GM23248 (cell line): ENCODE measurements around the gene CDK14. TPM values are rescaled to one million over a fixed set of nuclear protein-coding genes. Genes with fewer than 3 reads are reported as not detected.

Experiments
- DNase-seq: peaks from one replicate; pipeline ENCODE4 v3.0.0-alpha.2; 2015
- H2AFZ ChIP-seq: fragments of 200-600 bp; sonication (generic); 2 replicates; pipeline ENCODE4 v1.6.1; 2016; ENCODE audit warnings: antibody characterized with exemption
- H3F3A ChIP-seq: fragments of 200-600 bp; sonication (generic); 2 replicates; pipeline ENCODE4 v1.6.1; 2016; ENCODE audit warnings: mild to moderate bottlenecking, antibody characterized with exemption, mixed run types; ENCODE audit not compliant: insufficient read depth
- H3K27ac ChIP-seq: fragments of 200-600 bp; sonication (generic); 2 replicates; pipeline ENCODE4 v1.5.1; 2016; ENCODE audit warnings: mild to moderate bottlenecking
- H3K27me3 ChIP-seq: fragments of 200-600 bp; sonication (generic); replicated peaks from 2 replicates; pipeline ENCODE4 v1.6.1; 2016; ENCODE audit warnings: mild to moderate bottlenecking; ENCODE audit not compliant: insufficient read depth
- H3K36me3 ChIP-seq: fragments of 200-600 bp; sonication (generic); 2 replicates; pipeline ENCODE4 v1.6.1; 2016; ENCODE audit warnings: low read depth, mild to moderate bottlenecking
- H3K4me1 ChIP-seq: fragments of 200-600 bp; sonication (generic); 2 replicates; pipeline ENCODE4 v1.6.1; 2016; ENCODE audit warnings: mild to moderate bottlenecking; ENCODE audit not compliant: insufficient read depth
- H3K4me2 ChIP-seq: fragments of 200-600 bp; sonication (generic); one replicate; pipeline ENCODE4 v1.6.1; 2016; ENCODE audit warnings: mild to moderate bottlenecking; ENCODE audit not compliant: unreplicated experiment
- H3K4me3 ChIP-seq: fragments of 200-600 bp; sonication (generic); 2 replicates; pipeline ENCODE4 v1.5.1; 2016; ENCODE audit warnings: mild to moderate bottlenecking
- H3K79me2 ChIP-seq: fragments of 200-600 bp; sonication (generic); 2 replicates; pipeline ENCODE4 v1.6.1; 2016; ENCODE audit warnings: mild to moderate bottlenecking; ENCODE audit not compliant: insufficient read depth
- H3K9ac ChIP-seq: fragments of 200-600 bp; sonication (generic); 2 replicates; pipeline ENCODE4 v1.6.1; 2016; ENCODE audit warnings: mild to moderate bottlenecking
- H3K9me2 ChIP-seq: fragments of 200-600 bp; sonication (generic); 2 replicates; pipeline ENCODE4 v1.6.1; 2016; ENCODE audit warnings: mixed run types, mild to moderate bottlenecking, moderate library complexity; ENCODE audit not compliant: insufficient read depth
- H3K9me3 ChIP-seq: fragments of 200-600 bp; sonication (generic); one replicate; pipeline ENCODE4 v1.6.1; 2017; ENCODE audit warnings: low read depth
- H4K20me1 ChIP-seq: fragments of 200-600 bp; sonication (generic); 2 replicates; pipeline ENCODE4 v1.6.0; 2016; ENCODE audit not compliant: insufficient read depth
- EZH2 ChIP-seq: fragments of 200-600 bp; sonication (generic); IDR thresholded peaks from 2 replicates; pipeline ENCODE4 v1.6.1; 2018; ENCODE audit warnings: antibody characterized with exemption, mild to moderate bottlenecking; ENCODE audit not compliant: insufficient read depth, poor library complexity, severe bottlenecking
- EZH2phosphoT487 ChIP-seq: fragments of 200-600 bp; sonication (generic); IDR thresholded peaks from 2 replicates; pipeline ENCODE4 v1.6.1; 2018; ENCODE audit warnings: antibody characterized with exemption, moderate library complexity, mild to moderate bottlenecking, low read depth; ENCODE audit not compliant: insufficient read depth
- WGBS, 2 experiments: methylation state at CpG; one replicate each; pipeline ENCODE4 v1.1.6; 2015 to 2017; ENCODE audit warnings: low lambda C conversion rate in 2 of 2, low coverage in 1 of 2; ENCODE audit errors: missing lambda C conversion rate in 2 of 2; 5-methylcytosine and 5-hydroxymethylcytosine counted together
- in situ Hi-C: fragments of 300-500 bp; cut with MboI; formaldehyde crosslinking; loops from 2 replicates; pipeline ENCODE4 v1.15.0; 2020
- polyA plus RNA-seq: library from polyadenylated mRNA; unstranded; fragments of >200 nt; fragmentation: Nextera tagmentation; extraction: Ambion mirVana; gene quantifications from 2 replicates; pipeline ENCODE4 v1.2.1, GENCODE V29; 2016
- total RNA-seq: library from RNA; depleted of rRNA; stranded (reverse); fragments of >200 nt; shearing (Covaris generic); gene quantifications from 2 replicates; pipeline ENCODE4 v1.2.3, GENCODE V29; 2014

Gene CDK14
- total and polyA plus RNA-seq, 2 experiments from 2014 or later = 19.9 to 21.2 TPM

GRCh38 chr7:90889644-90890043 is 293.5 kb downstream of the CDK14 start:
- Histone ChIP-seq H3K27me3 (no peaks in the 10 kb centered on the region), H3K4me1 (peaks cover 4% of the 10 kb centered on the region; the same call in 1 of the 2 replicates), H3K4me2 (no peak overlapping the region), H3K79me2 (no peaks in the 10 kb centered on the region), H3K36me3 (no peaks in the 10 kb centered on the region), H3K9me3 (no peaks in the 10 kb centered on the region), H3K4me3 (no peak overlapping the region), H2AFZ (no peak overlapping the region), H3K9me2 (no peaks in the 10 kb centered on the region), H3K9ac (no peak overlapping the region), H3K27ac (no peak overlapping the region), H4K20me1 (no peaks in the 10 kb centered on the region), H3F3A (peaks cover 7% of the 10 kb centered on the region; the same call in 1 of the 2 replicates)
- no peak for DNase-seq
- TF ChIP-seq EZH2phosphoT487 (no peak), EZH2 (no peak)
- 97 to 100% methylated on average over 1 of the region's 1 CpG for WGBS, 2 experiments
- in situ Hi-C loops = no loop called here

DNA sequence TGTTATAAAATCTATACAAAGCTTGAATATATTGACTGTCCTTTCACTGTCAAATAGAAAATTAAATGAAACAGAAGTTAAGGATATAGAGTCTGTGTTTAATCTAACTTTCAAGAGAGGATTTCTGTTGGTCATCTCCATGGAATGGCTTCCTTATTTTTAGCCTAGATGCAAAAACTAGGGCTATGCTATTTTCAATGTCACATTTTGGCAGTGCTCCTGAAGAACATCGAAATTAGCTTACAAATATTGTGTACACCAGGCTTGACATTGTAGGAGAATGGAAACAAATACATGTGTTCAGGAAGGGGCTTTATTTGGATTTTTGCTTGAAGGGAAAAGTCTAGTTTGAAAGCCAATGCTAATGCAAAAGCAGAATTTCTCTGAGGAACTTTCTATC is 295.4 kb downstream of the CDK14 start:
- Histone ChIP-seq H3K36me3 (no peaks in the 10 kb centered on the region), H3K27ac (no peak overlapping the region), H3K9me2 (no peaks in the 10 kb centered on the region), H3K9me3 (no peaks in the 10 kb centered on the region), H4K20me1 (no peaks in the 10 kb centered on the region), H3F3A (peaks cover 11% of the 10 kb centered on the region; the same call in 1 of the 2 replicates), H3K9ac (no peak overlapping the region), H3K4me3 (no peak overlapping the region), H3K27me3 (no peaks in the 10 kb centered on the region), H3K79me2 (no peaks in the 10 kb centered on the region; the same call in 1 of the 2 replicates), H3K4me1 (0 out of 2 replicates have a peak, but pooled peaks cover 1% of the 10 kb centered on the region), H3K4me2 (no peak overlapping the region), H2AFZ (no peak overlapping the region)
- TF ChIP-seq EZH2 (no peak), EZH2phosphoT487 (no peak)
- DNase-seq = no peak
- 94 to 96% methylated on average over 1 of the region's 1 CpG for WGBS, 2 experiments
- in situ Hi-C loops = no loop called here

DNA sequence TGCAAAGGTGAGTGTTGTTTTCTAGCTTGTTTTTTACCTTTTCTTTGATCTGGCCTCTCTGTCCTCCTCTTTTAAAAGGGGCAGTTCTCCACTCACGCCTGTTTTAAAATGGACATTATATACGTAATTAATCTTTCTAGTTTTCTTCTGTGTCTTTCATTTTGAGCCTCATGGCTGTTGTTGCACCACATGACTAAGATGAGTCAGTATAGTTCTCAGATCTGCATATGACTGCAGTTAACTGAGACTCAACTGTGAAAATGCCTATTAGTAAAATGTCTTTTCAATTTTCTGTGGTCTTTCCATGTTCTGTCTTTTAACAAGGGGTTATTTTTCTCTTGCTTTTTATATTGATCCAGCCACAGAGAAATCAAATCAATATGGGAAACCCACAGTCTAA is 296.1 kb downstream of the CDK14 start:
- H3K27me3 ChIP-seq = no peaks in the 10 kb centered on the region
- H4K20me1 ChIP-seq = no peaks in the 10 kb centered on the region
- peaks cover 11% of the 10 kb centered on the region; the same call in 1 of the 2 replicates for H3F3A ChIP-seq
- no peak overlapping the region for H3K9ac ChIP-seq
- no peak overlapping the region for H3K27ac ChIP-seq
- TF ChIP-seq EZH2 (no peak), EZH2phosphoT487 (no peak)
- H3K9me3 ChIP-seq = no peaks in the 10 kb centered on the region
- no peak for DNase-seq
- in situ Hi-C loops = no loop called here
- WGBS, 2 experiments = 93 to 94% methylated on average over 2 of the region's 2 CpGs
- H3K4me3 ChIP-seq = no peak overlapping the region
- H3K79me2 ChIP-seq = no peaks in the 10 kb centered on the region; the same call in 1 of the 2 replicates
- H2AFZ ChIP-seq = no peak overlapping the region
- H3K36me3 ChIP-seq = no peaks in the 10 kb centered on the region
- H3K4me2 ChIP-seq = no peak overlapping the region
- H3K9me2 ChIP-seq = no peaks in the 10 kb centered on the region
- H3K4me1 ChIP-seq = no peaks in the 10 kb centered on the region

GRCh38 chr7:90894122-90894521 is 298.0 kb downstream of the CDK14 start:
- WGBS, 2 experiments = 97 to 98% methylated on average over 3 of the region's 3 CpGs
- no peak overlapping the region for H2AFZ ChIP-seq
- no peak for TF ChIP-seq EZH2
- TF ChIP-seq EZH2phosphoT487 = no peak
- H3K4me2 ChIP-seq = no peak overlapping the region
- H3F3A ChIP-seq = peaks cover 11% of the 10 kb centered on the region; the same call in 1 of the 2 replicates
- no peaks in the 10 kb centered on the region for H3K27me3 ChIP-seq
- no peak for DNase-seq
- no peak overlapping the region for H3K9ac ChIP-seq
- no peaks in the 10 kb centered on the region for H3K9me3 ChIP-seq
- no peak overlapping the region for H3K27ac ChIP-seq
- no peaks in the 10 kb centered on the region for H3K4me1 ChIP-seq
- H4K20me1 ChIP-seq = no peaks in the 10 kb centered on the region
- in situ Hi-C loops = no loop called here
- no peak overlapping the region for H3K4me3 ChIP-seq
- no peaks in the 10 kb centered on the region for H3K9me2 ChIP-seq
- H3K79me2 ChIP-seq = peaks cover 5% of the 10 kb centered on the region; the same call in 1 of the 2 replicates
- H3K36me3 ChIP-seq = no peaks in the 10 kb centered on the region
